ELF-1 (cell line): Measurements from ENCODE around the gene PML.
"Not testable (repeated sequence)": the region's sequence is repeated elsewhere in the genome, so short reads cannot be mapped to it uniquely, and the experiment has no call there.

Experiments
- DNase-seq: peaks from one replicate; pipeline ENCODE4 v3.0.0-alpha.2; 2016; ENCODE audit warnings: low read depth, low spot score

PML gene

GRCh38 chr15:73957276-73957675, 37.2 kb upstream of the PML start:
- no peak for DNase-seq

DNA sequence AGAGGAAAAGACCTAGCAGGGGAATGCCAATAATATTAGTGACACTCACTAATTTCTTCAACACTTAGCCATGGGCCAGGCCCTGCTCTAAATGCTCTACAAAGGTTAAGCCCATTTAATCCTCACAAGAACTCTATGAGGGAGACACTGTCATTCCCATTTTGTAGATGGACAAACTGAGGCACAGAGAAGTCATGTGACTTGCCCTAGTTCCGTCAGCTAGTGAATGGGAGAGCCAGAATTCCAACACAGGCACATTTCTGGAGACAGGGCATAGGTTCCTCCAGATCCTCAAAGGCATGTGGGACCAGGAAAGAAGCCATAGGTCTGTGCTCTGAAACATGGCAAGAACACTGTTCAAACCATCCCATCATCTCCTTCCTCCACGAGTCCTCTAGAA, 36.7 kb upstream of the PML start:
- no peak for DNase-seq

DNA sequence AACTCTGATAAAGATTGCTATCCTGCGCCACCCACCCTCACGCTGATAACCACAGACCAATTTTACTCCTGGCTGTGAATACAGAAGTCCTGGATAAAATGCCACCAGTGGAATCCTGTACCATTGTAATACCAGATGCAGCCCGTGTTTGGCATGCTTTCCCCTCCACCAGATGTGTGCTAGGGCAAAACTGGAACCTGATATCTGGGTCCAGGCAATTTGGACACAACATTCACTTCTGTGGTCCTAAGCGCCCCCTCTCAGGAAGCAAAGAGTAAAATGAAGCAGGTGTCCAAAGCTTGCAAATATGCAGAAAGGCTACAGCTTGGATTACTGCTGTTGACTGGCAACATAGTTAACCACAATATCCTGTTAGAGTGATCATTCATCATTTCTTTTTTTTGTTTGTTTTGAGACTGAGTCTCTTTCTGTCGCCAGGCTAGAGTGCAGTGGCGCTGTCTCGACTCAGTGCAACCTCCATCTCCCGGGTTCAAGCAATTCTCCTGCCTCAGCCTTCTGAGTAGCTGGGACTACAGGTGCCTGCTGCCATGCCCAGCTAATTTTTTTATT, 35.4 kb upstream of the PML start:
- DNase-seq = no peak

GRCh38 chr15:73959801-73960200, 34.7 kb upstream of the PML start:
- DNase-seq = no peak

GRCh38 chr15:73960472-73961070, 33.9 kb upstream of the PML start:
- DNase-seq = not testable (repeated sequence)

DNA sequence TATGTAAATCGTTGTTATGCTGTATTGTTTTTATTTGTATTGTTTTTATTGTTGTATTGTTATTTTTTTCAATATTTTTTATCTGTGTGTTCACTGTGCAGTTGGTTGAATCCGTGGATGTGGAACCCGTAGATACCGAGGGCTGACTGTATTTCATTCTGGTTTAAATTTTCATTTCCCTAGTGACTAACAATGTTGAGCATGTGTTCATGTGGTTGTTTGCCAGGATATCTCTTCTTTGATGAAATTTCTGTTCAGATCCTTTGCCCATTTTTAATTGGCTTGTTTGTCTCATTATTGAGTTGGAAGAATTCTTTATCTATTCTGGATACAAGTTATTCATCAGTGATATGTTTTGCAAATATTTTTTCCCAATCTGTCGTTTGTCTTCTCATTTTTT, 32.1 kb upstream of the PML start:
- no peak for DNase-seq

- peak; percentile 98 for DNase-seq
Measured at GRCh38 chr15:73964736-73965093, 29.8 kb upstream of the PML start.

DNA sequence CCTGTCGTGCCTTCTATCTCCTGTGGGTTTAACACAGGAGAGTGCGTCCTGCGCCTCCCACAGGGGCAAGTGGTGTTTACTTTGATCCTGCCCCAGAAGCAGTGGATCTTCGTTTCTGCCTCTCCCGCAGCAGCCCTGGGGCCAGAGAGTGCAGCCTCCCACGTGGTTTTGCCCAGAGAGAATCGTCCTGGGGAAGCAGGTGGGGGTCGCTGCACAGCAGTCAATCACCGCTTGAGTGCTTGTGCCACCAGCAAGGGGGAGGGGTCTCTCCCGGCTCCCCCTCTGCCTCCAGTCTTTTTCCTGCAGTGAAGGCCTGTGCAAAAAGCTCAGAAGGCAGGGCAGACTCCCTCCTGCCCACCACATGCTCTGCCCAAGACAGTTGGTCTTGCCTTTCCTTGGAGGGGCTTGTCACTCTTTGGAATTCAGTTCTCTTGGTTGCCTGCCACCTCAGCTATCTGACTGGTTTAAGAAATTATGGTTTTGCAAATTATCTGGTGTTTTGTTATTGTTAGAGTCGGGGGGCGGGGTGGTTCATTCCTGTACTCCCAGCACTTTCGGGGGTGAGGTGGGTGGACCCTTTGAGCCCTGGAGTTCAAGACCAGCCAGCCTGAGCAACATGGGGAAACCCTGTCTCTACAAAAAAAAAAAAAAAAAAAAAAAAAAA, 29.3 kb upstream of the PML start:
- peak; percentile 90 for DNase-seq

DNA sequence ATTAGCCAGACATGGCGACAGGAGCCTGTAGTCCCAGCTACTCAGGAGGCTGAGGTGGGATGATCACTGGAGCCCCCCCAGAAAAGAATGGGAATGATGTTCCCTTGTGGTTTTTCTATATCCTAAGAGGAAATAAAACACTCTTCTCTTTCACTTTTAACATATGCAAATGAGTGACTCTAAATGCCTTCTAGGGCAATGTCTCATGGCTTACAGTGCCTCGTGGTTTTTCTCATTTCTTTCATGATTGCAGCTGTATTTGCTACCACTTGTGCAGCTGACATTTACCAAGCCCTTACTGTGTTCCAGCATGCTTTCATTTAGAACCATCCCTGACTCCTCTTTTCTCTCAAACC, 28.8 kb upstream of the PML start:
- no peak for DNase-seq

DNA sequence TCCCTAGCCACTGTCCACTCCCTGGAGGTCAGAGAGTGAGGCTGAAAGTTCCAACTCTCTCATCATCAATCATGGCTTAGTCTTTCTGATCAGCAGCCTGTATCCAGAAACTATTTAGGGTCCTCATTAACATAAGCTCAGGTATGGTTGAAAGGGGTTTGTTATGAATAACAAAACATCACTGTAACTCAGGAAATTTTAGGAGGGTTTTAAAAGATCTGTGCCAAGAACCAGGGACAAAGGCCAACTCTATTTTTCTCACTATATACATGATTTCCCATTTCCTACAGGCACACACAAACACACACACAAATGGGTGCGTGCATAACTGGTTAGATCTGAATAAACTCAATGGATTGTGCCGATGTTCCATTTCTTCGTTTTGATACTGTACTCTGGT, 26.1 kb upstream of the PML start:
- DNase-seq = no peak

DNA sequence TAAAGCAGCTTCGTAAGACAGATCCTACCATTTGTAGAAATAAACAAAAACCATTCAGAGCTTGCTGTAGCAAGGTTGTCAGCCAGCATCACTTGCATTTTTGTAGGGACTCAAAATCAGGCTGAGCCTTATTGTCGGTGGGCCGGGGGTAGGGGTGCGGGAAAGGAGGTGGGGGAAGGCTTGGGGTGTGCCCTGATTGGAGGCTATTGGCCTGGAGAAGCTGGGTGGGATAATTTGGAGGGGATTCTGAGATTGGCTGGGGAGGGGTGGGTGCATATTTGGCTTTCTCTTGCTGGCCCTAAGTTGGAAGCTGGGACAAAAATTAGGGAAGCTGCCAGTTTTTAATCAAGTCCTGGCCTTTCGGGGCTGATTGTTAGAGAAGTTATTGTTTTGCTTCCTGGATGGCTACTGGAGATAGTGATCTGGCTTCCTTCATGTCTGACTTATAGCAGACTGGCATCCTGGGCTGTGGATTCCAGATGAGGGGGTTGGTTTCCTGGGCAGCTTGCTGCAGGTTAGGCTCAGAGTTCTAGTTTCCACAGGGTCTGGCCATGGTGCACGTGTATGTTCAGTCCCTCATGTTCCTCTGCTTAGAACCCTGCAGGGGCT, 25.3 kb upstream of the PML start:
- DNase-seq = no peak

DNA sequence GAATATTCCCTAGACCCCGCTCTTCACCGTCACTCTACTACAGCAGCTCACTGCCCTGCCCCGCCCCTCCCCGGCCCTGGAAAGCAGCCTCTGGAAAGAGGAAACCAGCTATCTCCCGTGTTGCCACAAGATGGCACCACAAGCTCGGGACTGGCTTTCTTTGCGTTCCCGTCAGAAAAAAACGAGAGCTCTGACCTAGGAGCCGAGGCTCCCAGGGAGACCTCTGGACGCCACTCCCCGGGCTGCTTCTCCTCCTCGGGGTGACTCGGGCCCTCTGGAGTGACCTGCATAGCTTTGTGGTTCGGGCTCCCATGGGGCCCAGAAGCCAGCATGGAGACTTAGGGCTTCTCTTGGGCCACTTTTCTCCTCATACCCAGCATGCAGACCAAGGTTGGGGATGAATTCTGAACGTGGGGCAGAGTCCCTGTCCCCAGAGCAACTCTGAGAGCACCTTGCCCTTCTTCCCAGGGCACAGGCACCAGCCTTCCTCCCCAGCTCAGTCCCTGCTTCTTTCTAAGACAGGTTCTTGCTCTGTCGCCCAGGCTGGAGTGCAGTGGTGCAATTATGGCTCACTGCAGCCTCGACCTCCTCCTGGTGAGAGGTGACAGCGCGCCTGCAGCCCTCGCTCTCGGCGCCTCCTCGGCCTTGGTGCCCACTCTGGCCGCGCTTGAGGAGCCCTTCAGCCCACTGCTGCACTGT, 21.4 kb upstream of the PML start:
- peak; percentile 95 for DNase-seq

GRCh38 chr15:73973683-73974200, 20.8 kb upstream of the PML start:
- not testable (repeated sequence) for DNase-seq

GRCh38 chr15:73975440-73976125, 18.9 kb upstream of the PML start:
- not testable (repeated sequence) for DNase-seq

- DNase-seq = no peak
Measured at GRCh38 chr15:73978896-73979295, 15.6 kb upstream of the PML start.

DNA sequence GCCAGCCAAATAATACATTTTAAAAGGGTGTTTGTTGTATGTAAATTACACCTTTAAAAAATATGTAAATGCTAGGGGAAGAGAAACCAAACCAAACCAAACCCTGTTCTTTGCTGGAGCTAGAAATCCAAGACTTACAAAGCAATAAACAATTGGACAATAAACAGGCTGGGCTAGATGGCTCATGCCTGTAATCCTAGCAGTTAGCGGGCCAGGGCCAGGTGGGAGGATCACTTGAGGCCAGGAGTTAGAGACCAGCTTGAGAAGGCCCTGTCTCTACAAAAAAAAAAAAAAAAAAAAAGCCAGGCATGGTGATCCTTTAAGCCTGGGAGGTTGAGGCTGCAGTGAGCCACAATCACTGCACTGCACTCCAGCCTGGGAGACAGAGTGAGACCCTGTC, 14.9 kb upstream of the PML start:
- DNase-seq = no peak

GRCh38 chr15:73981761-73982221, 12.7 kb upstream of the PML start:
- DNase-seq = no peak

- DNase-seq = no peak
Measured at GRCh38 chr15:73982222-73982962, 12.1 kb upstream of the PML start.

DNA sequence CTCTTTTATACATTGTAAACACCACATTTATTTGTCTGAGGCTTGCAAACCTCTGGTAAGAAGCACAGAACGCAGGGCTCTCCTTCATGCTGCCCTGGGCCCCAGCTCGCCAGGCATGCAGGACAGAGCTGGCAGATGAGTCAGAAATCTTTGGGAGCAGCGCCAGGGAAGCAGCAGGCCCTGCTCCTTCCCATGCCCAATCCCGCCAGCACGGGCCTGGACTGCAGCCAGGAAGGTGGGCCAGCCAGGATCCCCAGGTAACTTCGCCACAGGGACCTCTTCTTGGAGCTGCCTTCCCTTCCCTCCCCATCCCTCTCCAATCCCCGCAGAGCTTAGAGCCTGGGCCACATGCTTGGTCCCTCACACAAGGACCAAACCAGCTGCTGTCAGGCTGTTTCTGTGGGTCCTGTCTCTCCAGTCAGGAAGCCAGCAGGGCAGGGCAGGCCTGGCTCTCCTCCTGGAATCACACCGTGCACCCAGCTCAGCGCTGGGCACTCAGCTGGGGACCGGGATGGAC, 11.2 kb upstream of the PML start:
- no peak for DNase-seq

DNA sequence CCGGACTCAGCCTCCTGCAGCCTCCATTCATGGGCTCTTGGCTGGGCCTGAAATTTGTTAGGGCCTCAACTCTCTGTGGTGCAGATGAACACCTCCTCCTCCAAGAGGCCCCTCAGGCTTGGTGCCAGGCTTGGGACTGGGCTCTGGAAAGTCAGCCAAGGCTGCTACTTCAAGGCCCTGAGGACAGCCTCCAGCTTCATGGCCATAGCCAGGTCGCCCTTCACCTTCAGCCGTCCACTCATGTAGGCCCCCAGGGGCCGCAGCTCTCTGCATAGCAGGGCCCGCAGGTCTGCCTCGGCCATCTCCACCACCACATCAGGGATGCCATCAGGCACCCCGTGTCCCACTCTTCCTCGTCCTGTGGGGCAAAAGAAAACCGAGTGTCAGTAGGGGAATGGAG, 10.7 kb upstream of the PML start:
- no peak for DNase-seq
